ENCODE results near the gene NVL. TPM values are rescaled to one million over a fixed set of nuclear protein-coding genes. Genes with fewer than 3 reads are reported as not detected.
A peak's percentile ranks its signal among the peaks of the same experiment; 100 is the strongest.

Gene NVL
- total RNA-seq, 1 experiment from 2014 or later, result 23.2 TPM

- no peak for DNase-seq (ENCODE audit: low read depth)
Observed at GRCh38 chr1:224199679-224200078, 130.3 kb downstream of the NVL start.

GRCh38 chr1:224198572-224198971 lies 131.4 kb downstream of the NVL start:
- no peak for DNase-seq (ENCODE audit: low read depth)

GRCh38 chr1:224196813-224197600 lies 133.0 kb downstream of the NVL start:
- no peak for DNase-seq (ENCODE audit: low read depth)

GRCh38 chr1:224193319-224193966 lies 136.5 kb downstream of the NVL start:
- DNase-seq (ENCODE audit: low read depth), result no peak

GRCh38 chr1:224192082-224192788 lies 137.7 kb downstream of the NVL start:
- DNase-seq (ENCODE audit: low read depth), result no peak

- DNase-seq (ENCODE audit: low read depth), result no peak
Observed at GRCh38 chr1:224189561-224189960, 140.4 kb downstream of the NVL start.

GRCh38 chr1:224188286-224188685 lies 141.7 kb downstream of the NVL start:
- no peak for DNase-seq (ENCODE audit: low read depth)

GRCh38 chr1:224185208-224185607 lies 144.8 kb downstream of the NVL start:
- no peak for DNase-seq (ENCODE audit: low read depth)

- DNase-seq (ENCODE audit: low read depth), result peak; percentile 58
Observed at GRCh38 chr1:224183591-224184312, 146.2 kb downstream of the NVL start.

GRCh38 chr1:224182866-224183590 lies 146.9 kb downstream of the NVL start, which contains the start of gene DEGS1:
DEGS1 (plus strand) TSS chr1:224183240; CDS start chr1:224183337, 97 bp downstream.
- DNase-seq (ENCODE audit: low read depth), result peak; percentile 86

- DNase-seq (ENCODE audit: low read depth), result no peak
Observed at GRCh38 chr1:224182057-224182865, 147.7 kb downstream of the NVL start.

- no peak for DNase-seq (ENCODE audit: low read depth)
Observed at GRCh38 chr1:224181453-224181810, 148.5 kb downstream of the NVL start.

GRCh38 chr1:224180783-224181452 lies 149.1 kb downstream of the NVL start:
- no peak for DNase-seq (ENCODE audit: low read depth)

- no peak for DNase-seq (ENCODE audit: low read depth)
Observed at GRCh38 chr1:224178894-224179293, 151.1 kb downstream of the NVL start.

- DNase-seq (ENCODE audit: low read depth), result no peak
Observed at GRCh38 chr1:224177356-224177999, 152.5 kb downstream of the NVL start.

All from RPMI7951 (cell line).